Testis (tissue), 3 donors: Measurements from ENCODE around the gene CREG2. TPM values are rescaled to one million over a fixed set of nuclear protein-coding genes. Genes with fewer than 3 reads are reported as not detected.

Experiments used
- DNase-seq: peaks from one replicate; pipeline ENCODE4 v3.0.0-alpha.2; 2019
- H3K27ac ChIP-seq, 2 donors: fragments of 200-600 bp; sonication (generic); one replicate each; pipeline ENCODE4 v1.5.1; 2019
- H3K27me3 ChIP-seq: fragments of 200-600 bp; sonication (generic); one replicate; pipeline ENCODE4 v1.5.1; 2019
- H3K36me3 ChIP-seq: fragments of 200-600 bp; sonication (generic); one replicate; pipeline ENCODE4 v1.5.1; 2017; ENCODE audit warnings: low read depth; ENCODE audit errors: missing control alignments
- H3K4me1 ChIP-seq: fragments of 200-600 bp; sonication (generic); one replicate; pipeline ENCODE4 v1.5.1; 2019
- H3K4me3 ChIP-seq, 2 donors: fragments of 200-600 bp; sonication (generic); one replicate each; pipeline ENCODE4 v1.5.1; 2017 to 2019
- H3K9me3 ChIP-seq: fragments of 200-600 bp; sonication (generic); one replicate; pipeline ENCODE4 v1.5.1; 2017
- CTCF ChIP-seq, 3 experiments: fragments of 450-650 bp in 2 of 3; fragments of 200-600 bp in 1 of 3; sonication (generic) in 1 of 3; IDR thresholded peaks; one replicate each; pipeline ENCODE4 v1.5.1; 2016 to 2019; ENCODE audit warnings: antibody characterized with exemption in 3 of 3, mild to moderate bottlenecking in 2 of 3, moderate library complexity in 1 of 3
- POLR2A ChIP-seq: fragments of 450-650 bp; IDR thresholded peaks from one replicate; pipeline ENCODE4 v1.6.1; 2017; ENCODE audit warnings: antibody characterized with exemption, mild to moderate bottlenecking, moderate library complexity
- WGBS, 2 donors: methylation state at CpG; one replicate each; pipeline ENCODE4 v1.1.5; 2018; 5-methylcytosine and 5-hydroxymethylcytosine counted together
- intact Hi-C: fragments of 100-400 bp; cut with DNase I; formaldehyde crosslinking; loops from one replicate; pipeline ENCODE4 v1.15.1; 2023; ENCODE audit warnings: low total_unique reads
- polyA plus RNA-seq: library from polyadenylated mRNA; stranded (reverse); fragments of 350-450 nt; fragmentation: Illumina TruSeq; extraction: RNeasy Lipid Tissue Mini Kit (QIAGEN cat#74804); gene quantifications from one replicate; pipeline ENCODE4 v1.2.3, GENCODE V29; 2014; ENCODE audit warnings: low read depth, low replicate concordance; ENCODE audit not compliant: insufficient read depth
- total RNA-seq, 2 donors: library from RNA; depleted of rRNA; stranded (reverse); fragments of >200 nt; gene quantifications; one replicate each; pipeline ENCODE4 v1.2.3, GENCODE V29; 2016

CREG2 gene
- total and polyA plus RNA-seq, 3 donors from 2014 or later = 0.19 to 0.47 (median 0.42) TPM

GRCh38 chr2:101341901-101342624 lies 45.2 kb downstream of the CREG2 start:
- Histone ChIP-seq H3K27ac (no peak overlapping the region), H3K9me3 (no peaks in the 10 kb centered on the region), H3K4me1 (peaks cover 9% of the 10 kb centered on the region), H3K4me3 (peak overlapping the region in 1 of 2 donors; percentile 14), H3K27me3 (no peaks in the 10 kb centered on the region), H3K36me3 (no peaks in the 10 kb centered on the region)
- 50 to 56% methylated on average over 21 of the region's 21 CpGs for WGBS, 2 donors
- peak; percentile 88 for DNase-seq
- no peak for TF ChIP-seq POLR2A
- TF ChIP-seq CTCF (IDR thresholded peaks at IDR 0.05) = peak; percentile 58 to 81 (median 78)
- intact Hi-C loops = no loop called here

- Histone ChIP-seq H3K27me3 (no peaks in the 10 kb centered on the region), H3K4me1 (peaks cover 9% of the 10 kb centered on the region), H3K27ac (no peak overlapping the region), H3K36me3 (no peaks in the 10 kb centered on the region), H3K9me3 (no peaks in the 10 kb centered on the region), H3K4me3 (no peak overlapping the region)
- WGBS, 2 donors = 56 to 70% methylated on average over 7 of the region's 7 CpGs
- intact Hi-C loops = no loop called here
- DNase-seq = no peak
- TF ChIP-seq CTCF (IDR thresholded peaks at IDR 0.05) (no peak), POLR2A (no peak)
These were observed 45.9 kb downstream of the CREG2 start for GRCh38 chr2:101341421-101341820.

- no peak for TF ChIP-seq CTCF (IDR thresholded peaks at IDR 0.05)
- no peak for TF ChIP-seq POLR2A
- Histone ChIP-seq H3K9me3 (no peaks in the 10 kb centered on the region), H3K4me1 (peaks cover 9% of the 10 kb centered on the region), H3K36me3 (no peaks in the 10 kb centered on the region), H3K4me3 (no peak overlapping the region), H3K27ac (peak overlapping the region; percentile 27 to 52), H3K27me3 (no peaks in the 10 kb centered on the region)
- WGBS, 2 donors = 68 to 85% methylated on average over 1 of the region's 1 CpG
- intact Hi-C loops = no loop called here
- peak; percentile 50 for DNase-seq
These were observed 47.2 kb downstream of the CREG2 start for GRCh38 chr2:101340141-101340551.

GRCh38 chr2:101339266-101339880 lies 47.9 kb downstream of the CREG2 start:
- no peak overlapping the region for H3K4me3 ChIP-seq
- intact Hi-C loops = no loop called here
- 66 to 80% methylated on average over 4 of the region's 4 CpGs for WGBS, 2 donors
- TF ChIP-seq CTCF (IDR thresholded peaks at IDR 0.05) (no peak), POLR2A (no peak)
- no peaks in the 10 kb centered on the region for H3K27me3 ChIP-seq
- DNase-seq = no peak
- peaks cover 9% of the 10 kb centered on the region for H3K4me1 ChIP-seq
- no peaks in the 10 kb centered on the region for H3K36me3 ChIP-seq
- peak overlapping the region in 1 of 2 donors; percentile 52 for H3K27ac ChIP-seq
- no peaks in the 10 kb centered on the region for H3K9me3 ChIP-seq
